Lower leg skin (tissue), 4 donors: ENCODE data around the gene XRCC2. TPM values are rescaled to one million over a fixed set of nuclear protein-coding genes. Genes with fewer than 3 reads are reported as not detected.

Source experiments
- DNase-seq, 2 donors: peaks; one replicate each; pipeline ENCODE4 v3.0.0-alpha.2; 2019; ENCODE audit warnings: low spot score in 2 of 2
- H3K4me3 ChIP-seq: fragments of 200-600 bp; sonication (generic); 2 replicates; pipeline ENCODE4 v1.5.1; 2017; ENCODE audit warnings: mild to moderate bottlenecking, low read depth; ENCODE audit not compliant: poor library complexity, severe bottlenecking
- POLR2A ChIP-seq, 2 donors: fragments of 450-650 bp; IDR thresholded peaks; one replicate each; pipeline ENCODE4 v1.6.1; 2016 to 2017; ENCODE audit warnings: antibody characterized with exemption in 2 of 2, mild to moderate bottlenecking in 1 of 2, moderate library complexity in 1 of 2
- WGBS, 2 donors: methylation state at CpG; one replicate each; pipeline ENCODE4 v1.1.5; 2018; 5-methylcytosine and 5-hydroxymethylcytosine counted together
- intact Hi-C: fragments of 100-400 bp; cut with DNase I; formaldehyde crosslinking; loops from one replicate; pipeline ENCODE4 v1.15.0; 2023; ENCODE audit warnings: low total_unique reads
- total RNA-seq, 4 donors: library from RNA; depleted of rRNA; stranded (reverse); fragments of >200 nt; gene quantifications; one replicate each; pipeline ENCODE4 v1.1.0, GENCODE V29; 2016
- TF ChIP-seq, protein P1 (sequence below), 3 donors: fragments of 450-650 bp; IDR thresholded peaks; one replicate each; pipeline ENCODE4 v1.5.1; 2016; ENCODE audit warnings: antibody characterized with exemption in 3 of 3, mild to moderate bottlenecking in 3 of 3, moderate library complexity in 2 of 3

Gene XRCC2
- total RNA-seq, 4 donors from 2014 or later = 0.25 to 1.1 (median 0.81) TPM

DNA sequence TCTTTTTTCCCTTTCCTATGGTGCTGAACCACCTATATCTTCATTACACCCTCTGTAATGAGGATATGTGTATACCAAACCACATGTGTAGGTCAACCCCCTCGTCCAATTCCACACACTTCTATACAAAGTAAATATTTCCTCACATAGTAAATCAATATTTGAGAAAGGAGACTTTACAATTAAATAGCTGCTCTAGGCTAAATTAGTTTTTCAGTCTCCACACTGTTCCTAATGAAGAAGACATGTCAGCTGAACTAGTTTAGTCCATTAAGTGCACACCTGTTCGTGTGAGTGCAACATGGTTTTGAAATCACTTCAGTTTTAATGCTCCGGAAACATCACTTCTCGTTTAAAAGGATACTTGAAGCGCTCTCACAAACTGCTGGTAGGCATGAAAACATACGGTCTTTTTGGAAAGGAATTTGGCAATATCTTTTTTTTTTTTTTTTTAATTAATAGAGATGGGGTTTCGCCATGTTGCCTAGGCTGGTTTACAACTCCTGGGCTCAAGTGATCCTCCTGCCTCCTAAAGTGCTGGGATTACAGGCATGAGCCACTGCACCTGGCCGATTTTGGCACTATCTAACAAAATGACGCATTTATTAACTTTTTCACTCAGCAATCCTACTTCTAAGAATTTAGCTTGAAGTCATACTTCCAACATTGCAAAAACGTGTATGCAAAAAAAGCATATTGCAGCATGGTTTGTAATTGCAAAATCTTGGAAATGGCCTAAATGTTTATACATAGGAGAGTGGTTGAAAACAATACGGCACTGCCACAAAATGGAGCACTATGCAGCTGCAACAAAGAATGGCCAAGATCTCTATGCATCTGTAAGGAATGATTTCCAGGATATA lies 2.1 kb upstream of the XRCC2 start:
- no peak overlapping the region for H3K4me3 ChIP-seq
- no peak for DNase-seq
- intact Hi-C loops = no loop called here
- 72 to 81% methylated on average over 11 of the region's 11 CpGs for WGBS, 2 donors
- TF ChIP-seq, protein P1, sequence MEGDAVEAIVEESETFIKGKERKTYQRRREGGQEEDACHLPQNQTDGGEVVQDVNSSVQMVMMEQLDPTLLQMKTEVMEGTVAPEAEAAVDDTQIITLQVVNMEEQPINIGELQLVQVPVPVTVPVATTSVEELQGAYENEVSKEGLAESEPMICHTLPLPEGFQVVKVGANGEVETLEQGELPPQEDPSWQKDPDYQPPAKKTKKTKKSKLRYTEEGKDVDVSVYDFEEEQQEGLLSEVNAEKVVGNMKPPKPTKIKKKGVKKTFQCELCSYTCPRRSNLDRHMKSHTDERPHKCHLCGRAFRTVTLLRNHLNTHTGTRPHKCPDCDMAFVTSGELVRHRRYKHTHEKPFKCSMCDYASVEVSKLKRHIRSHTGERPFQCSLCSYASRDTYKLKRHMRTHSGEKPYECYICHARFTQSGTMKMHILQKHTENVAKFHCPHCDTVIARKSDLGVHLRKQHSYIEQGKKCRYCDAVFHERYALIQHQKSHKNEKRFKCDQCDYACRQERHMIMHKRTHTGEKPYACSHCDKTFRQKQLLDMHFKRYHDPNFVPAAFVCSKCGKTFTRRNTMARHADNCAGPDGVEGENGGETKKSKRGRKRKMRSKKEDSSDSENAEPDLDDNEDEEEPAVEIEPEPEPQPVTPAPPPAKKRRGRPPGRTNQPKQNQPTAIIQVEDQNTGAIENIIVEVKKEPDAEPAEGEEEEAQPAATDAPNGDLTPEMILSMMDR (IDR thresholded peaks at IDR 0.05) = no peak
- TF ChIP-seq POLR2A (IDR thresholded peaks at IDR 0.05) = no peak

DNA sequence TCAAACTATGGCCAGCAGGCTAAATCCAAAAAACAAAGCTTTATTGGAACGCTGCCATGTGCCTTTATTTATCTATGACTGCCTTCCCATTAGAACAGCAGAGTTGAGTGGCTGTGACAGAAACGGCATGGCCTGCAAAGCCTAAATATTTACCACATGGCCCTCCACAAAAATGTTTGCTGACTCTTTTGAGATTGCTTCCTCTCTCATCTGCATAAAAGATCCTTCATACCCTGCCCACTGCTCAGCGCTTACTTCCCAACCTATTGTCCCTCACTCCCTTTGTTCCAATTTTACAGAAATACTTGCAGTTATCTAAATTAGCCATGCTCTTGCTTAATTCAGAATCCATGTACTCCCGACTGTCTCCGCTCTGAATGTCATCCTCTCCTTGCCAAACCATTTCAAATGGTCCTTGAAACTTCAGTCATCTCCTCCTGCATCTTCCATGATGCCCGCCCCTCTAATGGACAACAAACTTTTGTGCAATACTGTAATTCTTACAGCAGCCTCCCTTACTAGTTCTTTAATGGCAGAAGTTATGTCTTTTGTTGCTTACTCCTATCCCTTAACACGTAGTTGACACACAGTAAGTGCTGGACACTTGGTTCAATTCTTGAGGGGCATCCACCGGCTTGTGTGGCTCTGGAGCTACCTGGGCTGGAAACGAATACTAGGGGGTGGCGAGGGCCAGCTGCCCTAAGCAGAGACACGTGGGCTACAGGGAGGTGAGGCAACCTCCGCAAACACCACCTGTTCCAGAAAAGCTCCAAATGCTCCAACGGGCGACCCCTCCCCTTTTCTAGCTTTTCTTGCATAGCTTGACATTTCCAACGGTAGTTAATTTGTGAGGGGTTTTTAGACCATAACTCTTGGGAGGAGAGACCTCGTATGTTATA lies 832 bp downstream of the XRCC2 start:
- 10 to 12% methylated on average over 16 of the region's 16 CpGs for WGBS, 2 donors
- peak overlapping the region; percentile 37 for H3K4me3 ChIP-seq
- no peak for DNase-seq
- intact Hi-C loops = no loop called here
- TF ChIP-seq, protein P1 (IDR thresholded peaks at IDR 0.05) = no peak
- TF ChIP-seq POLR2A (IDR thresholded peaks at IDR 0.05) = no peak

DNA sequence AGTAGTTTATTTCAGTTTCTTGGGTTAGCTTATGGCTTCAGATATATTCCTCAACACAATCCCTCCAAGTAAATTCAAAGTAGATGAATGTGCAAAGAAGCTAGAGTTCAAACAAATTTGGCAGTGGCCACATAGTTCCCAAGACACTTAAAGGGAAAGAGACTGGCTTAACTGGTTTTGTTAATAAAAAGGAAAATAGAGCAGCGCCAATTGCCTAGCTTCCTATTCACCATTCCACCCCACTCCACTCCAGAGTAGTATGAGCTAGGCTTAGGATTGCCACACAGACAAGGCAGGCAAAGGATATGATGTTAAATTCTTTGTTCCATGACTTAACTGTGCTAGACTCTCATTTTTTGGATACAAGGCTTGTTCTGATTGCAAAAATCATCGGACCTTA lies 2.0 kb downstream of the XRCC2 start:
- no peak overlapping the region for H3K4me3 ChIP-seq
- intact Hi-C loops = no loop called here
- 82% methylated on average over 2 of the region's 2 CpGs for WGBS, 2 donors
- no peak for DNase-seq
- TF ChIP-seq POLR2A (IDR thresholded peaks at IDR 0.05) = no peak
- TF ChIP-seq, protein P1 (IDR thresholded peaks at IDR 0.05) = no peak

DNA sequence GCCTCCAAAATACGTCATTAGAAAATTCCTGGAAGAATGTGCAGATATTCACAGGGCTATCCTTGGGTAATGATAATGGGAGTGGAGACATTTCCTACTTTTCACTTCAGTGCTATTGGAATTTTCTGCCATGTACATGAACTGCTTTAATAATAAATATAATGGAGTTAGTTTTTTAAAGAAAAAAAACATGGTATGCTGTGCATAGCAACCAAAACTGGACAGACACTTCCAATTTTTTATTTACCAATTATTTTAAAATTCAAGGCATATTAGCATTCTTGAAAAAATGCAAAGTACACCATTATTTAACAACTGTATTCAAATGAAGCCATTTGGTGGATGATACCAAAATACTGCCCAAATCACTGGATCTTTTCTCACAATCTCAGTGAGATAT lies 3.3 kb downstream of the XRCC2 start:
- TF ChIP-seq, protein P1 (IDR thresholded peaks at IDR 0.05) = no peak
- TF ChIP-seq POLR2A (IDR thresholded peaks at IDR 0.05) = no peak
- WGBS, 2 donors = 93 to 97% methylated on average over 1 of the region's 1 CpG
- intact Hi-C loops = no loop called here
- DNase-seq = no peak
- H3K4me3 ChIP-seq = no peak overlapping the region

DNA sequence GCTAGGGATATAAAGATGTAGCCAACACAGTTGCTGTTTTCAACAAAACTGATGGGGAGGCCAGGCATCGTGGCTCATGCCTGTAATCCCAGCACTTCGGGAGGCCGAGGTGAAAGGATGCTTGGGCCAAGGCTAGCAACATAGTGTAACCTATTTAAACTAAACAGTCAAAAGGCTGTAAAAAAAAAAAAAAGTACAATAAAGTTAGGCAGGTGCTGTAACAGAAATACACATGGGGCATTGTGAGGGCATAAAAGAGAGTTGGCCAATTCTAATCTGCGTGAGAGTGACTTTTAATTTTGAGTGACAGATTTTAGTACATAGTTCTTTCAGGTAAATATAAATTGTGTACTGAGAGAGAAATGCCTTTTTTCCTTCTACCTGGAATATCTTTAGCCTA lies 6.2 kb downstream of the XRCC2 start:
- no peak for DNase-seq
- intact Hi-C loops = no loop called here
- no peak overlapping the region for H3K4me3 ChIP-seq
- no peak for TF ChIP-seq POLR2A (IDR thresholded peaks at IDR 0.05)
- TF ChIP-seq, protein P1 (IDR thresholded peaks at IDR 0.05) = no peak
- 89 to 96% methylated on average over 4 of the region's 4 CpGs for WGBS, 2 donors
